Vagina (tissue), 2 donors: Measurements from ENCODE around the gene LIPT2. TPM values are rescaled to one million over a fixed set of nuclear protein-coding genes. Genes with fewer than 3 reads are reported as not detected.

Experiments used
- DNase-seq, 2 donors: peaks; one replicate each; pipeline ENCODE4 v3.0.0-alpha.2; 2017; ENCODE audit errors: extremely low spot score in 2 of 2
- H3K27ac ChIP-seq: fragments of 200-600 bp; sonication (generic); one replicate; pipeline ENCODE4 v1.5.1; 2019
- H3K27me3 ChIP-seq: fragments of 200-600 bp; sonication (generic); one replicate; pipeline ENCODE4 v1.5.1; 2019
- H3K36me3 ChIP-seq, 2 donors: fragments of 200-600 bp; sonication (generic); one replicate each; pipeline ENCODE4 v1.5.1; 2017 to 2019
- H3K4me1 ChIP-seq: fragments of 200-600 bp; sonication (generic); one replicate; pipeline ENCODE4 v1.5.1; 2019
- H3K4me3 ChIP-seq, 2 donors: fragments of 200-600 bp; sonication (generic); 1 replicate in 1 of 2; 2 replicates in 1 of 2; pipeline ENCODE4 v1.5.1; 2016 to 2019
- H3K9me3 ChIP-seq: fragments of 200-600 bp; sonication (generic); one replicate; pipeline ENCODE4 v1.5.1; 2019
- CTCF ChIP-seq, 3 experiments: fragments of 450-650 bp in 2 of 3; fragments of 200-600 bp in 1 of 3; sonication (generic) in 1 of 3; IDR thresholded peaks; one replicate each; pipeline ENCODE4 v1.5.1; 2017 to 2019; ENCODE audit warnings: antibody characterized with exemption in 3 of 3, mild to moderate bottlenecking in 2 of 3, moderate library complexity in 2 of 3
- POLR2A ChIP-seq, 2 donors: fragments of 450-650 bp; IDR thresholded peaks; one replicate each; pipeline ENCODE4 v1.6.1; 2017; ENCODE audit warnings: antibody characterized with exemption in 2 of 2, mild to moderate bottlenecking in 2 of 2, moderate library complexity in 2 of 2
- POLR2AphosphoS5 ChIP-seq, 2 donors: sonication (generic); formaldehyde crosslinking; IDR thresholded peaks; one replicate each; pipeline ENCODE4 v1.9.0; 2017; ENCODE audit warnings: antibody characterized with exemption in 2 of 2, mild to moderate bottlenecking in 2 of 2, low read depth in 1 of 2; ENCODE audit not compliant: insufficient read depth in 1 of 2
- intact Hi-C: fragments of 100-400 bp; cut with DNase I; formaldehyde crosslinking; loops from one replicate; pipeline ENCODE4 v1.15.1; 2023
- total RNA-seq: library from RNA; depleted of rRNA; stranded (reverse); fragments of >200 nt; gene quantifications from one replicate; pipeline ENCODE4 v1.2.3, GENCODE V29; 2016

Gene LIPT2
- total RNA-seq, 1 donor from 2014 or later = 3.9 TPM

- peak in 1 of 2 donors; percentile 86 for DNase-seq
- Histone ChIP-seq H3K27ac (peak within 1 kb of the TSS; percentile 83), H3K36me3 (no peaks in the 10 kb centered on the region), H3K27me3 (no peaks in the 10 kb centered on the region), H3K9me3 (no peaks in the 10 kb centered on the region), H3K4me1 (peaks cover 41% of the 10 kb centered on the region), H3K4me3 (peak within 1 kb of the TSS; percentile 61 to 79)
- TF ChIP-seq POLR2AphosphoS5 (IDR thresholded peaks at IDR 0.05; ENCODE audit: insufficient read depth in 1 of 2, low read depth in 1 of 2) (peak in 1 of 2 donors; percentile 73), POLR2A (IDR thresholded peaks at IDR 0.05) (no peak)
- intact Hi-C loops = no loop called here
These were observed 26.3 kb downstream of the LIPT2 start, which contains the start of gene KCNE3 for GRCh38 chr11:74466916-74467885. TSS of gene KCNE3 (minus strand) at chr11:74467549. CDS start at chr11:74457563, 9,986 bp downstream.

- Histone ChIP-seq H3K9me3 (no peaks in the 10 kb centered on the region), H3K27me3 (no peaks in the 10 kb centered on the region), H3K4me1 (peaks cover 52% of the 10 kb centered on the region), H3K4me3 (no peak overlapping the region), H3K27ac (no peak overlapping the region), H3K36me3 (no peaks in the 10 kb centered on the region)
- intact Hi-C loops = no loop called here
- DNase-seq = peak in 1 of 2 donors; percentile 60
- no peak for TF ChIP-seq POLR2AphosphoS5 (IDR thresholded peaks at IDR 0.05; ENCODE audit: insufficient read depth in 1 of 2, low read depth in 1 of 2)
- no peak for TF ChIP-seq CTCF (IDR thresholded peaks at IDR 0.05)
- no peak for TF ChIP-seq POLR2A (IDR thresholded peaks at IDR 0.05)
These were observed 28.2 kb downstream of the LIPT2 start for GRCh38 chr11:74465291-74465708.

DNA sequence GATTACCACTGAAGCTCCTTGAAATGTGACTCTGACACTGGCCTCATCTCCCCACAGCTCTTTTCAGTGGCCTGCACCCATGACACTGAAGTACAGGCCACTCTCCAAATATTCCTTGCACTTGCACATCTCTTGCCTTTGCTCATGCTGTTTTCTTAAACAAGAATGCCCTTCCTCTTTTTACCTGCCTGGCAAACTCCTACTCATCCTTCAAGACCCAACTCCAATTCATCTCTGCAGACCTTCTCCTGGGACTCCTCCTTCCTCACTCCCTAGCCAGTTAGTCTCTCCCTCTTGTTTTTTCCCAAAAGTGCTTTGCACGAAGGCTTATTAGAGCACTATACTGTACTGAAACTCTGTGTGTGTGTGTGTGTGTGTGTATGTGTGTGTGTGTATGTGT lies 28.8 kb downstream of the LIPT2 start:
- TF ChIP-seq POLR2AphosphoS5 (IDR thresholded peaks at IDR 0.05; ENCODE audit: insufficient read depth in 1 of 2, low read depth in 1 of 2) = no peak
- TF ChIP-seq CTCF (IDR thresholded peaks at IDR 0.05) = no peak
- TF ChIP-seq POLR2A (IDR thresholded peaks at IDR 0.05) = no peak
- DNase-seq = peak in 1 of 2 donors; percentile 58
- no peaks in the 10 kb centered on the region for H3K36me3 ChIP-seq
- H3K27me3 ChIP-seq = no peaks in the 10 kb centered on the region
- no peaks in the 10 kb centered on the region for H3K9me3 ChIP-seq
- intact Hi-C loops = no loop called here
- no peak overlapping the region for H3K4me3 ChIP-seq
- peaks cover 56% of the 10 kb centered on the region for H3K4me1 ChIP-seq
- no peak overlapping the region for H3K27ac ChIP-seq

GRCh38 chr11:74463216-74463615 lies 30.3 kb downstream of the LIPT2 start:
- H3K27ac ChIP-seq = peak overlapping the region; percentile 62
- peaks cover 55% of the 10 kb centered on the region for H3K4me1 ChIP-seq
- no peak overlapping the region for H3K4me3 ChIP-seq
- intact Hi-C loops = no loop called here
- H3K36me3 ChIP-seq = no peaks in the 10 kb centered on the region
- H3K9me3 ChIP-seq = no peaks in the 10 kb centered on the region
- TF ChIP-seq POLR2A (IDR thresholded peaks at IDR 0.05) = no peak
- TF ChIP-seq POLR2AphosphoS5 (IDR thresholded peaks at IDR 0.05; ENCODE audit: insufficient read depth in 1 of 2, low read depth in 1 of 2) = no peak
- TF ChIP-seq CTCF (IDR thresholded peaks at IDR 0.05) = no peak
- peak in 1 of 2 donors; percentile 84 for DNase-seq
- no peaks in the 10 kb centered on the region for H3K27me3 ChIP-seq

DNA sequence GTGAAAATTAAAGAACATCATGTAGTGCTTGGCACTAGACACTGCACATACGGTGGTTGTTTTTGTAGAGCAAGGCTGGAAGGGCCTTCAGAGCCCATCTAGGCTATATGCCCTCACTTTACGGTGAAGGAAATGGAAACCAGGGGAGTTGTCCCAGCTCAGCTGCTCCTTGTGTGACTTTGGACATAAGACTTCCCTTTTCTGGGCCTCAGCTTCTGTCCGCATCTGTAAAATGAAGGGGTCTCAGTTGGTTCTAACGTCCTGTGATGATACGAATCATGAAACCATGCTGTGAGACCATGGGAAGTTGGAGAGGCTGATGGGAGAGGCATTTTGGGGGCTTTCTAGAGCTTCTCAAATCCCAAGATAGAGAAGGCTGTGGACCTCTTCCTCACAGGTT lies 30.9 kb downstream of the LIPT2 start:
- Histone ChIP-seq H3K27ac (peak overlapping the region; percentile 62), H3K9me3 (no peaks in the 10 kb centered on the region), H3K36me3 (no peaks in the 10 kb centered on the region), H3K27me3 (no peaks in the 10 kb centered on the region), H3K4me1 (peaks cover 49% of the 10 kb centered on the region), H3K4me3 (no peak overlapping the region)
- TF ChIP-seq CTCF (IDR thresholded peaks at IDR 0.05) (no peak), POLR2AphosphoS5 (IDR thresholded peaks at IDR 0.05; ENCODE audit: insufficient read depth in 1 of 2, low read depth in 1 of 2) (no peak), POLR2A (IDR thresholded peaks at IDR 0.05) (no peak)
- intact Hi-C loops = no loop called here
- peak; percentile 4 to 44 for DNase-seq
